ENCODE results near the gene FGGY.
"Not testable (repeated sequence)": the region's sequence is repeated elsewhere in the genome, so short reads cannot be mapped to it uniquely, and the experiment has no call there.

FGGY gene

GRCh38 chr1:59296358-59297256 lies at the start of gene FGGY:
TSS of gene FGGY (plus strand) at chr1:59297094. CDS start at chr1:59321550, 24,456 bp downstream.
- DNase-seq, result peak; percentile 69

GRCh38 chr1:59248758-59249157 lies 48.1 kb upstream of the FGGY start:
- DNase-seq, result no peak

- no peak for DNase-seq
These were observed 47.3 kb upstream of the FGGY start for GRCh38 chr1:59249396-59250137.

- DNase-seq, result not testable (repeated sequence)
These were observed 45.8 kb upstream of the FGGY start for GRCh38 chr1:59251061-59251460.

- DNase-seq, result not testable (repeated sequence)
These were observed 40.5 kb upstream of the FGGY start for GRCh38 chr1:59256429-59256828.

- DNase-seq, result no peak
These were observed 38.4 kb upstream of the FGGY start for GRCh38 chr1:59258412-59259032.

GRCh38 chr1:59261537-59261936 lies 35.4 kb upstream of the FGGY start:
- DNase-seq, result no peak

GRCh38 chr1:59262631-59263030 lies 34.3 kb upstream of the FGGY start:
- no peak for DNase-seq

GRCh38 chr1:59263111-59263510 lies 33.8 kb upstream of the FGGY start:
- no peak for DNase-seq

GRCh38 chr1:59265622-59266021 lies 31.3 kb upstream of the FGGY start:
- DNase-seq, result no peak

- DNase-seq, result no peak
These were observed 30.5 kb upstream of the FGGY start for GRCh38 chr1:59266180-59266926.

GRCh38 chr1:59266927-59267293 lies 30.0 kb upstream of the FGGY start:
- no peak for DNase-seq

- DNase-seq, result no peak
These were observed 28.5 kb upstream of the FGGY start for GRCh38 chr1:59268406-59268805.

- no peak for DNase-seq
These were observed 25.2 kb upstream of the FGGY start for GRCh38 chr1:59271561-59272260.

GRCh38 chr1:59272507-59272906 lies 24.4 kb upstream of the FGGY start:
- DNase-seq, result no peak

- no peak for DNase-seq
These were observed 20.4 kb upstream of the FGGY start for GRCh38 chr1:59276439-59276851.

GRCh38 chr1:59278780-59279354 lies 18.0 kb upstream of the FGGY start:
- no peak for DNase-seq

- no peak for DNase-seq
These were observed 17.2 kb upstream of the FGGY start for GRCh38 chr1:59279645-59280044.

GRCh38 chr1:59282951-59283350 lies 13.9 kb upstream of the FGGY start:
- DNase-seq, result no peak

- DNase-seq, result no peak
These were observed 11.2 kb upstream of the FGGY start for GRCh38 chr1:59285691-59286090.

- DNase-seq, result no peak
These were observed 8.8 kb upstream of the FGGY start for GRCh38 chr1:59288046-59288445.

GRCh38 chr1:59289570-59289969 lies 7.3 kb upstream of the FGGY start:
- no peak for DNase-seq

Measured in stimulated activated CD4-positive, alpha-beta T cell treated with anti-CD3 and anti-CD28 coated beads, Interleukin-12 subunit alpha, Interleukin-12 subunit beta, amount 100 ng/mL, for 4 hours (primary cell).